HL-60 (cell line): ENCODE measurements around the gene RBPJL.

Experiments
- GABPA ChIP-seq: IDR thresholded peaks from 2 replicates; pipeline ENCODE4 v1.6.1; 2012; ENCODE audit warnings: low read depth
- POLR2AphosphoS5 ChIP-seq: IDR thresholded peaks from 2 replicates; pipeline ENCODE4 v1.6.1; 2012; ENCODE audit warnings: low read depth
- SPI1 ChIP-seq: IDR thresholded peaks from 2 replicates; pipeline ENCODE4 v1.6.1; 2012; ENCODE audit warnings: low read depth, mild to moderate bottlenecking, borderline replicate concordance
- TF ChIP-seq, protein P1 (sequence below): IDR thresholded peaks from one replicate; pipeline ENCODE4 v1.5.1; 2011; ENCODE audit warnings: low read length, control low read depth, inconsistent platforms; ENCODE audit not compliant: insufficient read depth
- TF ChIP-seq, protein P2 (sequence below): IDR thresholded peaks from 2 replicates; pipeline ENCODE4 v1.6.1; 2012; ENCODE audit warnings: low read depth; ENCODE audit not compliant: insufficient replicate concordance

DNA sequence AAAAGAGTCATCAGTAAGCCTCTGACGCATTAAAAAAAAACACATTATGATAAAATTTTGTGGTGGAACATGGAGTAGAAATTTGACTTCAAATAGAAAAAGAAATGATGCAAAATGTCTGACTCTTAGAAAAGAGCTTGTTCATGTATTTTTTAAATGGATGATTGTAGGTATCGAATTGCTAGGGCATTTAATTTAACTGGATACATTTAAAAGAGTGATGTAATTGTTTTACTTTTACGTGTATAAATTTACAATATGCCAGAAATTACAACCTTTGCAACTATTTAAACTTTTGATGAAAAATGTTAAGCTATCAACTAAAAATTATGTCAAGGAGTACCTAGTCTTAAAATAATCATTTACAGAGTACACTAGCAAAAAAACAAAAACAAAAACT, 46.1 kb downstream of the RBPJL start:
- TF ChIP-seq, protein P1, sequence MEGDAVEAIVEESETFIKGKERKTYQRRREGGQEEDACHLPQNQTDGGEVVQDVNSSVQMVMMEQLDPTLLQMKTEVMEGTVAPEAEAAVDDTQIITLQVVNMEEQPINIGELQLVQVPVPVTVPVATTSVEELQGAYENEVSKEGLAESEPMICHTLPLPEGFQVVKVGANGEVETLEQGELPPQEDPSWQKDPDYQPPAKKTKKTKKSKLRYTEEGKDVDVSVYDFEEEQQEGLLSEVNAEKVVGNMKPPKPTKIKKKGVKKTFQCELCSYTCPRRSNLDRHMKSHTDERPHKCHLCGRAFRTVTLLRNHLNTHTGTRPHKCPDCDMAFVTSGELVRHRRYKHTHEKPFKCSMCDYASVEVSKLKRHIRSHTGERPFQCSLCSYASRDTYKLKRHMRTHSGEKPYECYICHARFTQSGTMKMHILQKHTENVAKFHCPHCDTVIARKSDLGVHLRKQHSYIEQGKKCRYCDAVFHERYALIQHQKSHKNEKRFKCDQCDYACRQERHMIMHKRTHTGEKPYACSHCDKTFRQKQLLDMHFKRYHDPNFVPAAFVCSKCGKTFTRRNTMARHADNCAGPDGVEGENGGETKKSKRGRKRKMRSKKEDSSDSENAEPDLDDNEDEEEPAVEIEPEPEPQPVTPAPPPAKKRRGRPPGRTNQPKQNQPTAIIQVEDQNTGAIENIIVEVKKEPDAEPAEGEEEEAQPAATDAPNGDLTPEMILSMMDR, result no peak
- TF ChIP-seq, protein P2, sequence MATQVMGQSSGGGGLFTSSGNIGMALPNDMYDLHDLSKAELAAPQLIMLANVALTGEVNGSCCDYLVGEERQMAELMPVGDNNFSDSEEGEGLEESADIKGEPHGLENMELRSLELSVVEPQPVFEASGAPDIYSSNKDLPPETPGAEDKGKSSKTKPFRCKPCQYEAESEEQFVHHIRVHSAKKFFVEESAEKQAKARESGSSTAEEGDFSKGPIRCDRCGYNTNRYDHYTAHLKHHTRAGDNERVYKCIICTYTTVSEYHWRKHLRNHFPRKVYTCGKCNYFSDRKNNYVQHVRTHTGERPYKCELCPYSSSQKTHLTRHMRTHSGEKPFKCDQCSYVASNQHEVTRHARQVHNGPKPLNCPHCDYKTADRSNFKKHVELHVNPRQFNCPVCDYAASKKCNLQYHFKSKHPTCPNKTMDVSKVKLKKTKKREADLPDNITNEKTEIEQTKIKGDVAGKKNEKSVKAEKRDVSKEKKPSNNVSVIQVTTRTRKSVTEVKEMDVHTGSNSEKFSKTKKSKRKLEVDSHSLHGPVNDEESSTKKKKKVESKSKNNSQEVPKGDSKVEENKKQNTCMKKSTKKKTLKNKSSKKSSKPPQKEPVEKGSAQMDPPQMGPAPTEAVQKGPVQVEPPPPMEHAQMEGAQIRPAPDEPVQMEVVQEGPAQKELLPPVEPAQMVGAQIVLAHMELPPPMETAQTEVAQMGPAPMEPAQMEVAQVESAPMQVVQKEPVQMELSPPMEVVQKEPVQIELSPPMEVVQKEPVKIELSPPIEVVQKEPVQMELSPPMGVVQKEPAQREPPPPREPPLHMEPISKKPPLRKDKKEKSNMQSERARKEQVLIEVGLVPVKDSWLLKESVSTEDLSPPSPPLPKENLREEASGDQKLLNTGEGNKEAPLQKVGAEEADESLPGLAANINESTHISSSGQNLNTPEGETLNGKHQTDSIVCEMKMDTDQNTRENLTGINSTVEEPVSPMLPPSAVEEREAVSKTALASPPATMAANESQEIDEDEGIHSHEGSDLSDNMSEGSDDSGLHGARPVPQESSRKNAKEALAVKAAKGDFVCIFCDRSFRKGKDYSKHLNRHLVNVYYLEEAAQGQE, result no peak
- TF ChIP-seq POLR2AphosphoS5 (no peak), GABPA (no peak), SPI1 (no peak)
